Colon (tissue), 2 donors: ENCODE data around the gene WNT5A.

Source experiments
- FAIRE-seq: peaks from 2 replicates; lab custom pipeline; 2012; peaks lifted over from hg19 to GRCh38; lab: Jason Lieb, UNC
- donor health status: control.
- donor health status: control.

Gene WNT5A

DNA sequence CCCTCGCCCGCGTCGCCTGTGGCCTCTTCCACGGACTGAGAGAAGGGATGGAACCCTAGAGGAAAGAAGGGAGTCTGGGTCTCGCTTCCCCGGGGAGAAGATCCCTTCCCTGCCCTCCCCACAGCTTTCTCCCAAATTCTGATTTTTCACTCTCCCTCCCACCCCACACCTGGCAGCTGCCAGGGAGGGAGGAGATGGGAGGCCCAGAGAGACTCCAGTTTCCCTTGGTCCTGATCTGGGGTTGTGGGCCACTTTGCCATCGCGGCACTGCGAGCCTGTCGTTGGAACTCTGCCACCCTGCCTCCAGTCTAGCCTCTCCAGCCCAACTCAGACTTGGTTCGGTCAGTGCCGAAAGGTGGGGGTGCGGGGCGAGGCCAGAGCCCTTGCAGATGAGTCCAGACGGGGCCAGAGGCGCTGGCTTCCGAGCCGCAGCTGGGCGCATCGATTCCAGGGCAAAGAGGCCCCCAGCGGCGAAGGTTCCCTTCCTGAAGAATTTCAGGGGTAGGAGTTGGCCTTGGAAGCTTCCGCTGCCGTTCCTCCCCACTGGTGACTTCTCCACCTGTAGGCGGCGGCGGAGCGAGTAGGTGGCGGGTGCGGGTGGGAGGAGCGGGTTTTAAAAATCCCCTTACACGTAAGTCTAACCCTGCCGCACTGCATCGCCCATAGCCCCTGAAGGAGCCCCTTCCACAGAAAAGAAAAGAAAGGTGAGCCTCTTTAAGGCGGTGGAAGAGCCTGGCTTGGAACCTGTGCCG lies 5.2 kb downstream of the WNT5A start:
- FAIRE-seq = no peak

GRCh38 chr3:55480911-55481743 lies 6.0 kb downstream of the WNT5A start:
- no peak for FAIRE-seq

DNA sequence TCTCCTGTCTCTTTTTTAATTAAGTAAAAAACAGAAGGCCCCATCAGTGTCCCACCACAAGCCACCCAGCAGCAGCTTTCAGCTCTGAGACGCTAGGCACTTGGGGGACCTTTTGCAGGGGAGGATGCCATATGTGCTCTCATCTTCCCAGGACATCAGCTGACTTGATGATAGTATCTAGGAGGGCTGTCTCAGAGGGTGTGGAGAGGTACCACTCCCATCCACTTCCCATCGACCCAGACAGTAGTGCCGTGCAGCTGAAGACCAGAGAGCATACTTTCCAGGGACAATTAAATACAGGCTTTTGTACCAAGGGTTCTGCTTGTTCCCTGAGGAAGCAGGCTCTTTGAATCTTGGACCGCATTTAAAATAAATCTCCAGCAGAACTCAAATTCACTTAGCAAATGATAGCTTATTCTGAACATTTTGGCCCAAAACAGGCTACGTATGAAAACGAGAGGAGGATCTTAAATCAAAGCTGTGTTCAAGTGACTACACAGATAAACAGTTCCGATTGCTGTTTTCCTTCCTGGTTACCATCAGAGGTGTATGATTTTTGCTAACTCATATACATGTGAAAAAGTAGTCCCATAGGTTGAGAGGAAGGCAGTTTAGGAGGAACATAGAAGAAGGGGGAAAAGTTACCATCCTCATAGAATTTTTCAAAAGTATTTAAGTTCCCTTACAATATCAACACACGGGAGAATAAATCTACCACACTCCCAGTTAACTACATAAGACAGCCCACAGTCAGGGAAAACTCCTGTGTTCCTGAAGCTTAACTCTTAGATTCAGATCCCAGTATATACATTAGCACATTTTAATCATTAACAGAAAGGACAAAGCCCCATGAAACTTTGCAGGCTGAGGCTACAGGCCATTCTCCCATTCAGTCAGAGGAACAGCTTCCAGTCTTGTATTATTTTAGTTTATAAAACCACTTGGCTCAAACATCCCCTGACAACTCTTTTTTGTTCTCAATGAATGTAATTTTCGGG lies 9.5 kb downstream of the WNT5A start:
- FAIRE-seq = no peak

GRCh38 chr3:55476515-55476914 lies 10.6 kb downstream of the WNT5A start:
- no peak for FAIRE-seq

GRCh38 chr3:55474213-55474632 lies 12.9 kb downstream of the WNT5A start:
- no peak for FAIRE-seq

DNA sequence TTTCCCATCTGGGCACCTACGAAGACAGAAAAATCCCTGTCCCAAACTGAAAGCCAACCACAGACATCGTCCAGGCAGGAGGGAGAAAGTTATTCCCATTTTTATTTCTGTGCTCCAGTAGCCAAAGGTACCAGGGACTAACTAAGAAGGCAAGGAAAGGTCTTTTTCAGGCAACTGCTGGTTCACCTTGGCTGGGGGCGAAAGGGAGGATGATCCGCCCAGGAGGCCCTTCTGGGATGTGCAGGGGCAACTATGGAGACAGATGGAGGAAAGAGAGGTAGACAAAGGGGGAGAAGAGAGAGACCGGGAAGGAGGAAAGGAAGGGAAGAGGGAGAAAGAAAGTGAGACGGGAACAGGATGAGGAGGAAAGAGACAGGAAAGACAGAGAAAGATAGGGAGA lies 13.3 kb downstream of the WNT5A start:
- FAIRE-seq = no peak

- FAIRE-seq = no peak
Observed at GRCh38 chr3:55471522-55472280, 15.4 kb downstream of the WNT5A start.

DNA sequence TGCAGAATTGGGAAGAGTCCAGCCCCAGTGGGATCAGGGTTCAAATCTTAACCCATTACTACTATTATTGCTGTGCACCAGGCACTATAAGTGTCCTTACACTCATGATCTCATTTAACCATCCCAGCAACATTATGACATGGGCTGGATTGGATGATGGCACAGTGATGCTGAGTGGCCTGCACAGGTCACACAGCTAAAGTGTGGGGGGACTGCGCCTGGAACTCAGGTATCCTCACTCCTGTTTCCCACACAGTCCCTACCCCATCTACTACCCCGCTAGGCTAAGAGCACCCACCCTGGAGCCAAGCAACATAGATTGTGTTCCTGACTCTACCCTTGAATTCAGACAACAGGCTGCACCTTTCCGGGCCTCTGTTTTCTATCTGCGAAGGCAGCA lies 16.0 kb downstream of the WNT5A start:
- FAIRE-seq = no peak

- FAIRE-seq = no peak
Observed at GRCh38 chr3:55469957-55470526, 17.1 kb downstream of the WNT5A start.

DNA sequence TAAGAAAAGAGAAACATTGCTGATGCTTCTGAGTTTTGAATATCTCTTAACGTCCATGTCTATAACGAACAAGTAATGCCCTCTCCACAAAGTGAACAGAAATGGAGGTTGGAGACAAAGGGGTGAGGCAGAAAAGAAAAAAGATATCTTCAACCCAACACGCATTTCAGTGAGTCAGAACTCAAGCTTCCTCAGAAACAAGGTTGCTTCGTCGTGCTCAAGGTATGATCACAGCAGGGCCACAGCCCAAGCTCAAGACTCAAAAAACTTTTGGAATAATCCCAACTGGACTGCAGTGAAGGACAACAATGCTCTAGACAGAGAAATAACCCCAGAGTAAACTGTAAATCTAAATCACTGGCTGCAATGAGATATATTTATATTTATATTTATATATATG lies 18.9 kb downstream of the WNT5A start:
- FAIRE-seq = no peak

DNA sequence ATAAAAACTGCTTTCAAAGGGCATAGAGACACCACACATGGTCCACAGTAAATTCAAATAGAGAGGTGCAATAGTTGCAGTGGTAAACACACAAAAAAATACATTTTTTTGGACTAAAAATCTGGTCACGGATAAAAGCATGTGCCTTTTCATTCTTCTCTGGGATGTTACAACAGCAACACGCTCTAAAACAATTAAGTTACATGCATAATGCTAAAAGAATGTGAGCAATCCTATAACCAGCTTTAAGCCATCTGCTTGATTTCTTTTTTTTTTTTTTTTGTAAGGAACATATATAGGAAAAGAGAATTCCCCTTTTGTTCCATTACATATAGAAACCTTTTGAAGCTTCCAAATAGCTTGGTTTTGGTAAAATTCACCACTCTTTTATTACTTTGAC lies 20.0 kb downstream of the WNT5A start:
- no peak for FAIRE-seq

DNA sequence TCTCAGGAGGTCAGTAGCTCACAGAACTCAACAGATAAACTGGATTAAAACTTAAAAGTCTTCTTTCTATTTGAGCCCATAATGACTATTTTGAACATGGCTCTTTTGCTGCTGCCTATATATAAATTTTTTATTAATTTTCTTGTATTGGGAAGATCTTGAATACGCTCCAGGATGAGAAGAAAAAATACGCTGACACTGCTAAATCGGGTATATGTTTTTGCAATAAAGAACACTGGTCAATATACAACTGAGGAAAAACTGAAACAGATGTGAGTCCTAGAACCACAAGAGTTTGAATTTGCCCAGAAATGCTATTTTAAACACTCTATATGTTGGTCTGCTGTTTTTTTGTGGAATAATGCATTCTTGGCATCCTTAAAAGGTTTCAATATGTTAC lies 20.6 kb downstream of the WNT5A start:
- no peak for FAIRE-seq

GRCh38 chr3:55461896-55462295 lies 25.2 kb downstream of the WNT5A start:
- no peak for FAIRE-seq

DNA sequence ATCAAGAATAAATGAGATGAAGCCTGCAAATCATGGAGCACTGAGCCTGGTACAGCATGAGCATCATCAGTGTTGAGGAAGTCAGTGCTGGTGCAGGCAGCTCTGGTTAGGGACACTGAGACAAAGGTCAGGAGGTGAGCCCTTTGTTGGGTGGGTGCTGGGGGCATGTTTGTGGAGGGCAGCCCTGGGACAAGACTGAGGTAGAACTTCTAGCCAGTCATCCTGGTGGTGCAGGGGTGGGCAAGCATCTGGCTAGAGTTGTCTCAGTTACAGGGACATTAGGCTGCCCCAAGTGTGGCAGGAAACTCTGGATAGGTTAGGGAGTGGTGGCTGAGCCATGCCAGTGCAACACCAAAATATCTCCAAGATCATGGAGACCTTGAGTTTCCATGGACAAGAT lies 27.3 kb downstream of the WNT5A start:
- FAIRE-seq = no peak

- FAIRE-seq = no peak
Observed at GRCh38 chr3:55458181-55458790, 28.8 kb downstream of the WNT5A start.

GRCh38 chr3:55455915-55456314 lies 31.2 kb downstream of the WNT5A start:
- FAIRE-seq = no peak

GRCh38 chr3:55454611-55455010 lies 32.5 kb downstream of the WNT5A start:
- no peak for FAIRE-seq

GRCh38 chr3:55453886-55454496 lies 33.1 kb downstream of the WNT5A start:
- no peak for FAIRE-seq

DNA sequence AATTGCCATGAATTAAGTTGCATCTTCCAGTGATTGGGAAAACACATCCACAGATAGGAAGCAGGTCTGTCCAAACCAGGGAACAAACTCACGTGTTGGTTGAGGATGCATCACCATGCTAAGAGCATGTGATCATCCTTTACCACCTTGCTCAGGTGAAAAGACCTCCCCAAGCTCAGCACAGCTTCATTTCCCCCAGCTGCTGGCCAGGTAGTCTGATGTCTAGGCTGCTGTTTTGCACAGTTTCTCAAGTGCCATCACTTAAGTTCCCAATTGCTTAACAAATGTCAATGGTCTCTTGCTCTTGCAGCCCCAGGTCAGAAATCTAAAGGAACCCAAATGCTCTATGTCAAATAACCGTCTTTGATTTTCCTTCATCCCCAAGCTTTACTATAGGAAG lies 34.2 kb downstream of the WNT5A start:
- FAIRE-seq = no peak

DNA sequence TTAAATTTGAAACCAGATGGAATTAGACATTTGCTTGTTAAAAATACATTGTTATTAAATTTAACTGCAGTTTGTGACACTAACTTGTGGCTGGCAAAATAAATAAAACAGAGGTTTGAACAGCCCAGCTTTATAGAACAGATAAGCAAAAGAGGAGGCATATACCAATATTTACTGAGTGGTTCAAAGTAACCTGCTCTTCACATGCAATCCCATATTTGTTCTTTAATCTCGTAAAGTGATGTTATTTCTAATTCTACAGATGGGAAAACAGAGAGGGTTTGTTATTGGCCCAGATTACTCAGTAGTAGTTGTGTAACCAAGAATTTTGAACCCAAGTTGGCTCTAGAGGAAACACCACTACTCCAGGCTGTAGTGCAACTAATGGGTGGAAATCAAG lies 37.6 kb downstream of the WNT5A start:
- no peak for FAIRE-seq
